H1 (cell line): ENCODE results near the gene ATP5MC3. TPM values are rescaled to one million over a fixed set of nuclear protein-coding genes. Genes with fewer than 3 reads are reported as not detected.

Source experiments
- CTBP2 ChIP-seq: IDR thresholded peaks from 2 replicates; pipeline ENCODE4 v1.7.0; 2011; ENCODE audit warnings: borderline replicate concordance, mild to moderate bottlenecking, moderate library complexity, mixed read lengths, low read length; ENCODE audit not compliant: insufficient read depth, insufficient read length
- EZH2 ChIP-seq: fragments of 200-600 bp; sonication (generic); IDR thresholded peaks from 2 replicates; pipeline ENCODE4 v1.7.1; 2012; ENCODE audit warnings: low read depth, mild to moderate bottlenecking, moderate library complexity, low read length, inconsistent platforms; ENCODE audit not compliant: severe bottlenecking
- HDAC2 ChIP-seq, 2 experiments: fragments of 300-600 bp in 1 of 2; sonication (generic) in 1 of 2; IDR thresholded peaks; 2 replicates each; pipeline ENCODE4 v1.6.1; 2011 to 2012; ENCODE audit warnings: low read depth in 2 of 2, low read length in 2 of 2, mild to moderate bottlenecking in 2 of 2, moderate library complexity in 2 of 2, borderline replicate concordance in 1 of 2, inconsistent platforms in 1 of 2
- HDAC6 ChIP-seq: IDR thresholded peaks from one replicate; pipeline ENCODE4 v1.7.1; 2012; ENCODE audit warnings: low read depth, mild to moderate bottlenecking, inconsistent platforms, low read length, moderate library complexity
- NANOG ChIP-seq: IDR thresholded peaks from 2 replicates; pipeline ENCODE4 v1.6.1; 2011; ENCODE audit warnings: low read length, low read depth, mild to moderate bottlenecking, inconsistent platforms; ENCODE audit not compliant: insufficient read depth, poor library complexity, severe bottlenecking
- POLR2A ChIP-seq, 2 experiments: IDR thresholded peaks; 1 replicate in 1 of 2; 2 replicates in 1 of 2; pipeline ENCODE4 v1.6.1; 2011; ENCODE audit warnings: low read depth in 2 of 2, low read length in 2 of 2, mild to moderate bottlenecking in 2 of 2; ENCODE audit errors: control extremely low read depth in 1 of 2
- SIX5 ChIP-seq: IDR thresholded peaks from 2 replicates; pipeline ENCODE4 v1.6.1; 2011; ENCODE audit warnings: mild to moderate bottlenecking, low read depth, low read length
- polyA plus RNA-seq, 7 experiments: library from polyadenylated mRNA; depleted of rRNA in 3 of 7; stranded (reverse) in 5 of 7; unstranded in 2 of 7; fragments of >200 nt in 5 of 7; fragments of 200-250 nt in 2 of 7; gene quantifications; 1 replicate in 5 of 7; 2 replicates in 1 of 7; 4 replicates in 1 of 7; pipeline versions ENCODE4 v1.2.1 to v1.2.3, GENCODE V29; 2011 to 2013; ENCODE audit warnings: missing spikeins in 2 of 7, mixed read lengths in 2 of 7
- total RNA-seq: library from RNA; stranded (reverse); fragmentation: NEBNext Ultra II Directional; extraction: Animal tissue kit (Norgen Biotek cat#: 25700); gene quantifications from 2 replicates; pipeline ENCODE4 v1.2.1, GENCODE V29; 2021

Gene ATP5MC3
- total and polyA plus RNA-seq, 2 of the 8 experiments (the other 6 are each of a cell fraction or from before 2014, with no cell fraction given): 320 to 856 TPM

GRCh38 chr2:175143678-175144077 is 37.8 kb downstream of the ATP5MC3 start (continued):
- TF ChIP-seq CTBP2 (no peak), POLR2A (IDR thresholded peaks at IDR 0.05; ENCODE audit: control extremely low read depth in 1 of 2, low read depth in 2 of 2, low read length in 2 of 2) (no peak), SIX5 (no peak), EZH2 (no peak), HDAC2 (IDR thresholded peaks at IDR 0.05; ENCODE audit: borderline replicate concordance in 1 of 2, low read depth in 2 of 2, low read length in 2 of 2) (no peak), HDAC6 (no peak), NANOG (no peak)
